OCI-LY3 (cell line): Measurements from ENCODE around the gene TBL1XR1.
"Not testable (repeated sequence)": the region's sequence is repeated elsewhere in the genome, so short reads cannot be mapped to it uniquely, and the experiment has no call there.

Experiments
- H2AFZ ChIP-seq: fragments of 200-600, 300-600 bp; shearing (Covaris generic); 2 replicates; pipeline ENCODE4 v1.6.0; 2014; ENCODE audit warnings: antibody characterized with exemption, low read depth, low read length
- H3K27ac ChIP-seq: fragments of 200-600, 300-600 bp; sonication (generic); 2 replicates; pipeline ENCODE4 v1.5.1; 2014; ENCODE audit warnings: mild to moderate bottlenecking, low read length, moderate library complexity, mixed read lengths
- H3K27me3 ChIP-seq: fragments of 200-600, 300-600 bp; sonication (generic); 2 replicates; pipeline ENCODE4 v1.6.1; 2014; ENCODE audit warnings: low read depth, low read length, mixed read lengths
- H3K36me3 ChIP-seq: fragments of 200-600, 300-600 bp; sonication (generic); replicated peaks from 2 replicates; pipeline ENCODE3; 2014; ENCODE audit warnings: low read depth, low read length, mixed read lengths
- H3K4me1 ChIP-seq: fragments of 300-600, 200-600 bp; sonication (generic); 2 replicates; pipeline ENCODE4 v1.6.1; 2014; ENCODE audit warnings: low read length, mixed read lengths
- H3K4me2 ChIP-seq: fragments of 200-600, 300-600 bp; sonication (generic); 2 replicates; pipeline ENCODE4 v1.6.1; 2014; ENCODE audit warnings: low read length, mixed read lengths
- H3K4me3 ChIP-seq: fragments of 300-600, 200-600 bp; sonication (generic); 2 replicates; pipeline ENCODE4 v1.5.1; 2014; ENCODE audit warnings: antibody characterized with exemption, mild to moderate bottlenecking, low read length, moderate library complexity
- H3K79me2 ChIP-seq: fragments of 300-600, 200-600 bp; shearing (Covaris generic); 2 replicates; pipeline ENCODE4 v1.6.1; 2014; ENCODE audit warnings: mild to moderate bottlenecking, low read length, mixed read lengths
- H3K9ac ChIP-seq: fragments of 300-600, 200-600 bp; shearing (Covaris generic); 2 replicates; pipeline ENCODE4 v1.6.0; 2014; ENCODE audit warnings: mild to moderate bottlenecking, low read length, moderate library complexity
- H3K9me3 ChIP-seq: fragments of 200-600, 300-600 bp; shearing (Covaris generic); 2 replicates; pipeline ENCODE4 v1.6.1; 2014; ENCODE audit warnings: low read length, mixed read lengths; ENCODE audit not compliant: insufficient read depth
- H4K20me1 ChIP-seq: fragments of 200-600, 300-600 bp; sonication (generic); 2 replicates; pipeline ENCODE4 v1.6.1; 2016; ENCODE audit warnings: low read length, mixed read lengths; ENCODE audit not compliant: insufficient read depth
- EZH2phosphoT487 ChIP-seq: fragments of 200-600 bp; shearing (Covaris generic); IDR thresholded peaks from 2 replicates; pipeline ENCODE4 v1.6.1; 2018; ENCODE audit warnings: antibody characterized with exemption, mixed run types, low read depth
- TF ChIP-seq, protein P1 (sequence below): fragments of 200-600, 300-600 bp; sonication (generic); IDR thresholded peaks from 2 replicates; pipeline ENCODE4 v1.5.1; 2014; ENCODE audit warnings: antibody characterized with exemption, low read length, low read depth

The TBL1XR1 gene

DNA sequence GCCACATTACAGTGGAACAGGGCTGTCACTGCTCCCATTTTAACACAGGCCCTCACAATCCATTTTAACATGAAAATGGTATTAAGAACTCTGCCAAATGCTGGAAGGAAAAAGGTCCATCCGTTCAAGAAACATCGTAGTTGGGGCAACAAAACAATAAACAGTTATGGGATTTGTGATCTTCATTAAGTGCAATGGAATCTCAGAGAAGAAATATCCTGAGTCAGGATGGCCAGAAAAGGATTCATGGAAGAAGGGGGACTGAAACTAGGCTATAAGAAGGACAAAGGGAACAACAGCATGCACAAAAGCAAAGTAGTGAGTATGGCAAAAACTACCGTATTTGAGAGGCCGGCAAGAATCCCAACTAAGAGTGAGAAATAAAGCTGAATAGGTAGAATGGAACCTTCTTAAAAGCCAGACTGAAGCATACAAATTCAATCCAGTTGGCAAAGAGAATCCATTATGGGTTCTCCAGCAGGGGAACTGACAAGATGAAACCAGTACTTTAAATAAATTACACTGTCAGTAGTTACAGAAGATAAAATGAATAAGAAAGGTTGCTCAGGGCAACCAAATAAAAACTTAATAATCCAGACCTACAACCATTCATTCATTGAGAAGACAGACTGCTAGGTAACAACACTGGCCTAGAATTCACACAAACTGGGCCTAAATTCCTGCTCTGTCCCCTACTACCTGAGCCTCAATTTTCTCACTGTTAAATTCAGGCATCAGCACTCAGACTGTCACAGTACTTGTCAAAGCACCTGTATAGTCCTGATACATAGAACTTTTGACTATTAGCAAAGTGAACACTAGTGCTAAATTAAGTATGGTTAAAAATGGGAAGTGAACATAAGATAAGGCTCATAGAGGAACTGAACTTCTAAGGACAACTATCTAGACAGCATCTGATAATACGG lies 6.3 kb downstream of the TBL1XR1 start:
- peak overlapping the region; percentile 63 for H3K27ac ChIP-seq

DNA sequence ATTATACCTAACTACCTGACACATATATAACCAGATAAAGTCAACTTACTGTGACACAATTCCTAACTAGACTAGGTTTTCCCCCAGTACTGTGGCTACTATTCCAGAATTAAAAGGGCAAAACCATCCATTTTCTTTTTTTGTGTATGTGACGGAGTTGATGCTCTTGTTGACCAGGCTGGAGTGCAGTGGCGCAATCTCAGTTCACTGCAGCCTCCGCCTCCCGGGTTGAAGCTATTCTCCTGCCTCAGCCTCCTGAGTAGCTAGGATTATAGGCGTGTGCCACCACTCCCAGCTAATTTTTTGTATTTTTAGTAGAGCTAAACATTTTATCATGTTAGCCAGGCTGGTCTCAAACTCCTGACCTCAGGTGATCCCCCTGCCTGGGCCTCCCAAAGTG lies 7.1 kb downstream of the TBL1XR1 start:
- H4K20me1 ChIP-seq: peaks cover 89% of the 10 kb centered on the region
- H3K4me2 ChIP-seq, H2AFZ ChIP-seq, H3K4me3 ChIP-seq, H3K27me3 ChIP-seq, H3K9me3 ChIP-seq, H3K27ac ChIP-seq, H3K9ac ChIP-seq: not testable (repeated sequence)
- H3K79me2 ChIP-seq: peaks cover 100% of the 10 kb centered on the region
- H3K36me3 ChIP-seq: peaks cover 28% of the 10 kb centered on the region
- peaks cover 39% of the 10 kb centered on the region for H3K4me1 ChIP-seq

More for the DNA sequence above, 6.3 kb downstream of the TBL1XR1 start:
- no peak overlapping the region for H2AFZ ChIP-seq
- H3K36me3 ChIP-seq: peaks cover 34% of the 10 kb centered on the region
- TF ChIP-seq, protein P1, sequence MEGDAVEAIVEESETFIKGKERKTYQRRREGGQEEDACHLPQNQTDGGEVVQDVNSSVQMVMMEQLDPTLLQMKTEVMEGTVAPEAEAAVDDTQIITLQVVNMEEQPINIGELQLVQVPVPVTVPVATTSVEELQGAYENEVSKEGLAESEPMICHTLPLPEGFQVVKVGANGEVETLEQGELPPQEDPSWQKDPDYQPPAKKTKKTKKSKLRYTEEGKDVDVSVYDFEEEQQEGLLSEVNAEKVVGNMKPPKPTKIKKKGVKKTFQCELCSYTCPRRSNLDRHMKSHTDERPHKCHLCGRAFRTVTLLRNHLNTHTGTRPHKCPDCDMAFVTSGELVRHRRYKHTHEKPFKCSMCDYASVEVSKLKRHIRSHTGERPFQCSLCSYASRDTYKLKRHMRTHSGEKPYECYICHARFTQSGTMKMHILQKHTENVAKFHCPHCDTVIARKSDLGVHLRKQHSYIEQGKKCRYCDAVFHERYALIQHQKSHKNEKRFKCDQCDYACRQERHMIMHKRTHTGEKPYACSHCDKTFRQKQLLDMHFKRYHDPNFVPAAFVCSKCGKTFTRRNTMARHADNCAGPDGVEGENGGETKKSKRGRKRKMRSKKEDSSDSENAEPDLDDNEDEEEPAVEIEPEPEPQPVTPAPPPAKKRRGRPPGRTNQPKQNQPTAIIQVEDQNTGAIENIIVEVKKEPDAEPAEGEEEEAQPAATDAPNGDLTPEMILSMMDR: no peak
- TF ChIP-seq EZH2phosphoT487: no peak
- no peaks in the 10 kb centered on the region for H3K9me3 ChIP-seq
- no peaks in the 10 kb centered on the region for H3K27me3 ChIP-seq
- peaks cover 81% of the 10 kb centered on the region for H4K20me1 ChIP-seq
- no peak overlapping the region for H3K9ac ChIP-seq
- peak overlapping the region; percentile 41 for H3K4me2 ChIP-seq
- H3K79me2 ChIP-seq: peaks cover 100% of the 10 kb centered on the region
- peaks cover 37% of the 10 kb centered on the region for H3K4me1 ChIP-seq
- H3K4me3 ChIP-seq: peak overlapping the region; percentile 55

DNA sequence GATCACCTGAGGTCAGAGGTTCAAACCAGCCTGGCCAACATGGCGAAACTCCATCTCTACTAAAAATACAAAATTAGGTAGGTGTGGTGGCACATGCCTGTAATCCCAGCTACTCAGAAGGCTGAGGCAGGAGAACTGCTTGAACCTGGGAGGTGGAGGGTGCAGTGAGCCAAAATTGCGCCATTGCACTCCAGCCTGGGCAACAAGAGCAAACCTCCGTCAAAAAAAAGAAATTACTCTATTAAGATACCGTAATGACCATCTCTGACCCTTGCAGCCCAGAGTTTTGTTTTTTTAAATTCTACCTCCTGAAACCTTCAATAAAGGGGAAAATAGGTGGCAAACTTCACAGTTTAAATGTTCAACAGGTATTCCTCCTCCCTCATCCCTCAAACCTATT lies 9.0 kb downstream of the TBL1XR1 start:
- H3K9ac ChIP-seq, H3K4me2 ChIP-seq, H2AFZ ChIP-seq, H3K27ac ChIP-seq, H3K4me3 ChIP-seq, H3K27me3 ChIP-seq, H3K9me3 ChIP-seq: not testable (repeated sequence)
- peaks cover 16% of the 10 kb centered on the region for H3K36me3 ChIP-seq
- H3K4me1 ChIP-seq: peaks cover 34% of the 10 kb centered on the region
- peaks cover 100% of the 10 kb centered on the region for H3K79me2 ChIP-seq
- H4K20me1 ChIP-seq: peaks cover 96% of the 10 kb centered on the region

DNA sequence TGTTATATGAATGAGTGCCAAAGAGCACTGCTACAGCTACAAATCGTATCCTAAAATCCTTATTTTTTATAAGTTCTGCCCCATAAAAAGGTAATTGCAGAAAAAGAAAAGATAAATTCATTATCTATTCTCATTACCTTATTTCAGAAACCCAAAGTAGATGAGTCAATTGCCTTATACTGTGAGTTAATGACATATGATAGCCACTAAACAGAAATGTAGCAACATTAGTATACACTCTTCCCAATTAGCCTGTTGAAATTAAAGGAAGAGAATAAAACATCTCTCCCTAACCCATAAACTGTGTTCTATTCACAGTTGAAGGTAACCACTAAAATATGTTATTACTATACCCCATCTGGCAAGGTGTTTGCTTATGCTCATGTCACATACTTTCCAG lies 11.0 kb downstream of the TBL1XR1 start:
- H3K79me2 ChIP-seq: peaks cover 100% of the 10 kb centered on the region
- peaks cover 19% of the 10 kb centered on the region for H3K4me1 ChIP-seq
- H3K9me3 ChIP-seq: no peaks in the 10 kb centered on the region
- peaks cover 8% of the 10 kb centered on the region for H3K36me3 ChIP-seq
- H3K27ac ChIP-seq: no peak overlapping the region
- H3K27me3 ChIP-seq: no peaks in the 10 kb centered on the region
- TF ChIP-seq EZH2phosphoT487: no peak
- TF ChIP-seq, protein P1: no peak
- no peak overlapping the region for H3K4me2 ChIP-seq
- H4K20me1 ChIP-seq: peaks cover 99% of the 10 kb centered on the region
- H3K4me3 ChIP-seq: no peak overlapping the region
- no peak overlapping the region for H2AFZ ChIP-seq
- no peak overlapping the region for H3K9ac ChIP-seq

DNA sequence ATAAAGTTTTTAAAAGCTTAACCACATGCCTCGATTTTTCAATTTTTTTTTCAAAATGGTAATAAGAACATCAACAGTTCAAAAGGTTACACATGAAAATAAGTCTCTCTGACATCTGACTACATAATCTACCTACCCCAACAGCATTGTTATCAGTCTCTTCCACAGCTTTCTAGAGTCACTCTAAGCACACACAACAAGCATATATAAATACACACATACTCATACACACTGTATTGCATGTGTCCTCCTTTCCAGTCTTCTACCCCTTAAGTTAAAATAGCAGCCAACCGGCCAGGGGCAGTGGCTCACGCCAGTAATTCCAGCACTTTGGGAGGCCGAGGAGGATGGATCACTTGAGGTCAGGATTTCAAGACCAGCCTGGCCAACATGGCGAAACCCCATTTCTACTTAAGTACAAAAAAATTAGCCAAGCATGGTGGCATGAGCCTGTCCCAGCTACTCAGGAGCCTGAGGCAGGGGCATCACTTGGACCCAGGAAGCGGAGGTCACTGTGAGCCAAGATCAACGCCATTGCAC lies 12.2 kb downstream of the TBL1XR1 start:
- Histone ChIP-seq H3K36me3 (peaks cover 5% of the 10 kb centered on the region), H3K9me3 (no peaks in the 10 kb centered on the region), H3K4me3 (no peak overlapping the region), H4K20me1 (peaks cover 99% of the 10 kb centered on the region), H3K4me1 (peaks cover 13% of the 10 kb centered on the region), H3K4me2 (peak overlapping the region; percentile 10; the same call in 1 of the 2 replicates), H3K9ac (no peak overlapping the region), H3K27me3 (no peaks in the 10 kb centered on the region), H3K79me2 (peaks cover 100% of the 10 kb centered on the region), H3K27ac (no peak overlapping the region), H2AFZ (no peak overlapping the region)
- TF ChIP-seq, protein P1: no peak
- no peak for TF ChIP-seq EZH2phosphoT487

DNA sequence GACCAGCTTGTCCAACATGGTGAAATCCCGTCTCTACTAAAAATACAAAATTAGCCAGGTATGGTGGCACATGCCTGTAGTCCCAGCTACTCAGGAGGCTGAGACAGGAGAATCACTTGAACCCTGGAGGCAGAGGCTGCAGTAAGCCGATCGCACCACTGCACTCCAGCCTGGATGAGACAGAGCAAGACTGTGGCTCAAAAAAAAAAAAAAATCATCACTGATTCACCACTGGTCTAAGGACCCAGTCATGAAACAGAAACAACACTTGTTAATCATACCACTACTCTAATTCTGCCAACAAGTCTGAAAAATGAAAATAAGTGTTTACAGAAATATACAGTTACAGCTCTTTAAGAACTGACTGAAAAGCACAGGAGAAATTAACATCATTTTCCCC lies 12.7 kb downstream of the TBL1XR1 start:
- Histone ChIP-seq H3K79me2 (peaks cover 100% of the 10 kb centered on the region), H4K20me1 (peaks cover 99% of the 10 kb centered on the region), H3K4me1 (peaks cover 16% of the 10 kb centered on the region), H3K4me2 (0 out of 2 replicates have a peak overlapping the region, but pooled peaks have one; percentile 10)
- not testable (repeated sequence) for H2AFZ ChIP-seq, H3K9ac ChIP-seq, H3K4me3 ChIP-seq, H3K9me3 ChIP-seq, H3K36me3 ChIP-seq, H3K27me3 ChIP-seq, H3K27ac ChIP-seq
